MCF 10A (cell line): ENCODE measurements around the gene PTTG1. TPM values are rescaled to one million over a fixed set of nuclear protein-coding genes. Genes with fewer than 3 reads are reported as not detected.

Experiments
- BruUV-seq: library from RNA; stranded (reverse); fragments of 400-500 nt; replicated peaks from 2 replicates; lab custom pipeline; 2021; lab: Mats Ljungman, UMichigan
- CTCF ChIA-PET: fragments of 300-600 bp; sonication (Branson Sonifier 250); formaldehyde crosslinking; extraction: SDS; loops from one replicate; lab custom pipeline; 2021; ENCODE audit warnings: antibody characterized with exemption, inconsistent platforms; lab: Yijun Ruan, JAX
- POLR2A ChIA-PET: fragments of 300-600, 350-650 bp; sonication (Branson Sonifier 250); formaldehyde crosslinking; extraction: SDS; loops from one replicate; lab custom pipeline; 2020; ENCODE audit warnings: antibody characterized with exemption, inconsistent platforms; lab: Yijun Ruan, JAX
- DNase-seq: peaks from one replicate; pipeline ENCODE4 v3.0.0-alpha.2; 2018; ENCODE audit not compliant: unreplicated experiment
- H3K27ac Mint-ChIP-seq: one replicate; pipeline ENCODE4 v1.8.0; 2022; ENCODE audit warnings: mild to moderate bottlenecking, low read depth, mixed read lengths; ENCODE audit not compliant: unreplicated experiment
- H3K27me3 Mint-ChIP-seq: one replicate; pipeline ENCODE4 v1.8.0; 2022; ENCODE audit warnings: mixed read lengths; ENCODE audit not compliant: insufficient read depth, unreplicated experiment
- H3K36me3 Mint-ChIP-seq: one replicate; pipeline ENCODE4 v1.8.0; 2022; ENCODE audit warnings: mild to moderate bottlenecking, moderate library complexity, mixed read lengths; ENCODE audit not compliant: insufficient read depth, unreplicated experiment
- H3K4me1 Mint-ChIP-seq: one replicate; pipeline ENCODE4 v1.8.0; 2022; ENCODE audit warnings: mixed read lengths; ENCODE audit not compliant: insufficient read depth, unreplicated experiment
- H3K4me3 Mint-ChIP-seq: one replicate; pipeline ENCODE4 v1.8.0; 2022; ENCODE audit warnings: mild to moderate bottlenecking, moderate library complexity, mixed read lengths; ENCODE audit not compliant: unreplicated experiment
- H3K9me3 Mint-ChIP-seq: one replicate; pipeline ENCODE4 v1.8.0; 2022; ENCODE audit warnings: mixed read lengths; ENCODE audit not compliant: unreplicated experiment
- intact Hi-C: fragments of 100-400 bp; cut with micrococcal nuclease; formaldehyde crosslinking; loops from 2 replicates; pipeline ENCODE4 v1.14.1; 2022
- total RNA-seq: library from RNA; stranded (reverse); gene quantifications from 2 replicates; pipeline ENCODE4 v1.2.3, GENCODE V29; 2022
- TF ChIP-seq, protein P1 (sequence below): fragments of 200-600 bp; IDR thresholded peaks from one replicate; pipeline ENCODE4 v1.8.0; 2022; ENCODE audit warnings: antibody characterized with exemption, mild to moderate bottlenecking; ENCODE audit not compliant: unreplicated experiment

PTTG1 gene
- total RNA-seq, 1 experiment from 2014 or later: 119 TPM

DNA sequence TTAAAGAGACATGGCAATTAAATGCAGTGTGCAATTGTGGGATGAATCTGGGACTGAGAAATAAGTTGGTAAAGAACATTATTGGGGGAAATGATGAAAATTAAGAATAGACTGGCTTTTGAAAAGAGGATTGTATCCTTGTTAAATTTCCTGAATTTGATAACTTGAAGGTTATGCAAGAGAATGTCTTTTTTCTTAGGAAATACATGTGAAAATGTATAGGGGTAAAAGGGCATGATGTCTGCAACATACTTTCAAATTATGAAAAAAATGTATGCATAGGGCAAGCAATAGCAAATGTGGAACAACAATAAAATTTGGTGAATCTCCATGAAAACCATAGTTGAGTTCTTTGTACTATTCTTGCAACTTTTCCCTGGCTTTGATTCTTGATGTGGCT is 24.1 kb downstream of the PTTG1 start:
- POLR2A ChIA-PET: no interaction called here
- H3K36me3 Mint-ChIP-seq: no peaks in the 10 kb centered on the region

DNA sequence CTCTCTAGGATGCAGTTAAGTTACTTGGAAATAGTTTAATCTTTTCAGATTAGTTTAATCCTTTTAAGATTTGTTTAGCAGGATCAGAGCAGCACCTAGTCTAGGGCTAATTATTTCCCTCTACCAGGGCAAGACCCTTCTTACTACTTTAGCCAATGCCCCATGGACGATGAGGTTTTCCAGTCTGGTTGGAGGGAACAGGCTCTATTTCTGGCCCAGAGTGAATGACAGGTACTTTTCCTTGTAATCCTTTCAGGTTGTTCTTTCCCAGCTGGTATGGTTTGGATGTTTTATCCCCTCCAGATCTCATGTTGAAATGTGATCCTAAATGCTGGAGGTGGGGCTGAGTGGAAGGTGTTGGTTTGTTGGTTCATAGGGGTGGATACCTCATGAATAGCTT is 27.2 kb downstream of the PTTG1 start:
- intact Hi-C loops: no loop called here
- DNase-seq: no peak
- Mint-ChIP-seq H3K36me3 (no peaks in the 10 kb centered on the region), H3K9me3 (no peaks in the 10 kb centered on the region), H3K27me3 (no peaks in the 10 kb centered on the region), H3K4me1 (no peaks in the 10 kb centered on the region), H3K27ac (no peak overlapping the region), H3K4me3 (no peak overlapping the region)
- ChIA-PET POLR2A (interaction anchor here (1.3 kb wide), 1 partner anchor 10 kb away, joined by 3 read pairs; no protein-coding TSS in a partner anchor), CTCF (interaction anchor here (3.4 kb wide), 1 partner anchor 10 kb away, joined by 36 read pairs; no protein-coding TSS in a partner anchor)
- TF ChIP-seq, protein P1, sequence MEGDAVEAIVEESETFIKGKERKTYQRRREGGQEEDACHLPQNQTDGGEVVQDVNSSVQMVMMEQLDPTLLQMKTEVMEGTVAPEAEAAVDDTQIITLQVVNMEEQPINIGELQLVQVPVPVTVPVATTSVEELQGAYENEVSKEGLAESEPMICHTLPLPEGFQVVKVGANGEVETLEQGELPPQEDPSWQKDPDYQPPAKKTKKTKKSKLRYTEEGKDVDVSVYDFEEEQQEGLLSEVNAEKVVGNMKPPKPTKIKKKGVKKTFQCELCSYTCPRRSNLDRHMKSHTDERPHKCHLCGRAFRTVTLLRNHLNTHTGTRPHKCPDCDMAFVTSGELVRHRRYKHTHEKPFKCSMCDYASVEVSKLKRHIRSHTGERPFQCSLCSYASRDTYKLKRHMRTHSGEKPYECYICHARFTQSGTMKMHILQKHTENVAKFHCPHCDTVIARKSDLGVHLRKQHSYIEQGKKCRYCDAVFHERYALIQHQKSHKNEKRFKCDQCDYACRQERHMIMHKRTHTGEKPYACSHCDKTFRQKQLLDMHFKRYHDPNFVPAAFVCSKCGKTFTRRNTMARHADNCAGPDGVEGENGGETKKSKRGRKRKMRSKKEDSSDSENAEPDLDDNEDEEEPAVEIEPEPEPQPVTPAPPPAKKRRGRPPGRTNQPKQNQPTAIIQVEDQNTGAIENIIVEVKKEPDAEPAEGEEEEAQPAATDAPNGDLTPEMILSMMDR: no peak
- no TSS peak for BruUV-seq

More for the DNA sequence above, 24.1 kb downstream of the PTTG1 start:
- no TSS peak for BruUV-seq
- intact Hi-C loops: no loop called here
- H3K4me1 Mint-ChIP-seq: no peaks in the 10 kb centered on the region
- no peak overlapping the region for H3K27ac Mint-ChIP-seq
- H3K27me3 Mint-ChIP-seq: no peaks in the 10 kb centered on the region
- H3K4me3 Mint-ChIP-seq: no peak overlapping the region
- DNase-seq: no peak
- CTCF ChIA-PET: no interaction called here
- H3K9me3 Mint-ChIP-seq: no peaks in the 10 kb centered on the region
- TF ChIP-seq, protein P1: no peak

DNA sequence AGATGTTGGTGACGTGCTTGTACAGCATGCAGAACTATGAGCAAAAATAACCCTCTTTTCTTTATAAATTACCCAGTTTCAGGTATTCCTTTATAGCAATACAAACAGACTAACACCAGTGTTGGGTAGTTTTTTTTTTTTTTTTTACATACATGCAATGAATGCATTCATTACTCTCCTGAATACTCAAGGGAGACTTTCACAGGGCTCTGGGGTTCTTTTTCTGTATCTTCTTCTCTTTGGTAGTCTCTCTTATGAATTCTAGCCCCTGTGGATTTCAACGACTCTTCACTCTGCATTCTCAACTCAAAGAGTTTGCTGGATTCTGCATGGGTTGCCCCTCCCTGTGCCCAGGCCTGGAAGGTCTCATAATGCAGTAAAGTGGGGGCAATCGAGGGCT is 27.8 kb downstream of the PTTG1 start:
- CTCF ChIA-PET: interaction anchor here (3.4 kb wide), 1 partner anchor 11 kb away, joined by 36 read pairs; no protein-coding TSS in a partner anchor
- no peak overlapping the region for H3K27ac Mint-ChIP-seq
- no peaks in the 10 kb centered on the region for H3K9me3 Mint-ChIP-seq
- H3K36me3 Mint-ChIP-seq: no peaks in the 10 kb centered on the region
- H3K4me3 Mint-ChIP-seq: no peak overlapping the region
- POLR2A ChIA-PET: interaction anchor here (1.3 kb wide), 1 partner anchor 10 kb away, joined by 3 read pairs; no protein-coding TSS in a partner anchor
- TF ChIP-seq, protein P1: no peak
- intact Hi-C loops: no loop called here
- no peaks in the 10 kb centered on the region for H3K4me1 Mint-ChIP-seq
- no peak for DNase-seq
- H3K27me3 Mint-ChIP-seq: no peaks in the 10 kb centered on the region
- BruUV-seq: no TSS peak

DNA sequence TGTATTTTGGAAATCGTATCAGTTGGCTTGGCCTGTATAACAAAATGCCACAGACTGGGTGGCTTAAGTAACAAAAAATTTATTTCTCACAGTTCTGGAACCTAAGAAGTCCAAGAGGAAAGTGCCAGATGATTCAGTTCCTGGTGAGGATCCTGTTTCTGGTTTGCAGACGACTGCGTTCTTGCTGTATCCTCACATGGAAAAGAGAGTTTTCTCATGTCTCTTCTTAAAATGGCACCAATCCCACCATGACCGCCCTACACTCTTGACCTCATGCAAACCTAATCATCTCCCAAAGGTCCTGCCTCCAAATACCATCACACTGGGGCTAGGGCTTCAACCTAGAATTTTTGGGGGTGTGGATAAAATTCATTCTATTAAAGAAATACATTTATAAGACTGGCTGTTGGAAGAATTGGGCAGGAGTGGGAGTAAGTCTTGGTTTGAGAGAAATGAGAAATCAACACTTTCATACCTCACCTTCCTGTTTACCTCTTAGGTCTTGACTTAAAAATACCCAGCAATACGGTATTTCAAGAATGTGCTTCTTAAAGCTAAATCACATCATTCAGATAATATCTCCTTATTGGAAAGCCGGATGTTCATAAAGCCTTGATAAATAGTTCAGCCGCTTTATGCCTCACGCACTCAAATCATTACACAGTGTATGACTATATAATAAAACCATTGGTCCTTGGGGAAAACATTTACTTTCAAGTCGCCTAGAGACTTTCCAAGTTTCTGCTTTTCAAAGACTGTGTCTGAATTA is 28.7 kb downstream of the PTTG1 start:
- Mint-ChIP-seq H3K36me3 (no peaks in the 10 kb centered on the region), H3K27me3 (no peaks in the 10 kb centered on the region), H3K4me3 (no peak overlapping the region), H3K4me1 (no peaks in the 10 kb centered on the region), H3K27ac (no peak overlapping the region), H3K9me3 (no peaks in the 10 kb centered on the region)
- POLR2A ChIA-PET: no interaction called here
- TF ChIP-seq, protein P1: no peak
- CTCF ChIA-PET: interaction anchor here (1.0 kb wide), 1 partner anchor 12 kb away, joined by 3 read pairs; no protein-coding TSS in a partner anchor
- intact Hi-C loops: no loop called here
- DNase-seq: no peak
- no TSS peak for BruUV-seq
